Left ventricle myocardium inferior (tissue), 1 donor: ENCODE measurements around the gene ZC3H8. TPM values are rescaled to one million over a fixed set of nuclear protein-coding genes. Genes with fewer than 3 reads are reported as not detected.
"Not testable (repeated sequence)": the region's sequence is repeated elsewhere in the genome, so short reads cannot be mapped to it uniquely, and the experiment has no call there.

Experiments
- DNase-seq: peaks from one replicate; pipeline ENCODE4 v3.0.0-alpha.2; 2020
- H3K27ac ChIP-seq: fragments of 200-600 bp; replicated peaks from 2 replicates; pipeline ENCODE4 v1.8.0; 2021
- H3K27me3 ChIP-seq: fragments of 200-600 bp; 2 replicates; pipeline ENCODE4 v1.8.0; 2021; ENCODE audit warnings: low read depth
- H3K36me3 ChIP-seq: fragments of 200-600 bp; 2 replicates; pipeline ENCODE4 v1.8.0; 2021
- H3K4me1 ChIP-seq: fragments of 200-600 bp; 2 replicates; pipeline ENCODE4 v1.8.0; 2021
- H3K4me3 ChIP-seq: fragments of 200-600 bp; 2 replicates; pipeline ENCODE4 v1.8.0; 2021; ENCODE audit warnings: mild to moderate bottlenecking, moderate library complexity
- H3K9me3 ChIP-seq: fragments of 200-600 bp; replicated peaks from 2 replicates; pipeline ENCODE4 v1.8.0; 2021
- CTCF ChIP-seq: fragments of 200-600 bp; IDR thresholded peaks from 2 replicates; pipeline ENCODE4 v1.8.0; 2021; ENCODE audit warnings: antibody characterized with exemption, mild to moderate bottlenecking, borderline replicate concordance
- intact Hi-C: fragments of 100-400 bp; cut with micrococcal nuclease; formaldehyde crosslinking; loops from one replicate; pipeline ENCODE4 v1.11.0; 2022
- total RNA-seq: library from RNA; stranded (reverse); fragmentation: NEBNext Ultra II Directional; extraction: Animal tissue kit (Norgen Biotek cat#: 25700); gene quantifications from one replicate; pipeline ENCODE4 v1.2.1, GENCODE V29; 2021
- donor health status: DM: no; HTN: yes; CAD: no; lungs with severe emphysema.

Gene ZC3H8
- total RNA-seq, 1 donor from 2014 or later = 15.2 TPM

DNA sequence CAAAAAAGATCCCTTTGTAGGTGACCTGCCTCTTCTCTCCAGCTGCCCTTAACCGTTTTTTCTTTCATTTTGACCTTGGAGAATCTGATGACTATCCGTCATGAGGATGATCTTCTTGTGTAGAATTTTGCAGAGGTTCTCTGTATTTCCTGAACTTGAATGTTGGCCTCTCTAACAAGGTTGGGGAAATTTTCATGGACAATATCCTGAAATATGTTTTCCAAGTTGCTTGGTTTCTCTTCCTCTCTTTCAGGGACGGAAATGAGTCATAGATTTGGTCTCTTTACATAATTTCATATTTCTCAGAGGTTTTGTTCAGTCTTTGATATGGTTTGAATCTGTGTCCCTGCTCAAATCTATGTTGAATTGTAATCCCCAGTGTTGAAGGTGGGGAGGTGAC lies 34.0 kb downstream of the ZC3H8 start:
- TF ChIP-seq CTCF = no peak
- peaks cover 8% of the 10 kb centered on the region for H3K9me3 ChIP-seq
- H3K4me3 ChIP-seq = no peak overlapping the region
- H3K4me1 ChIP-seq = peaks cover 5% of the 10 kb centered on the region
- H3K27me3 ChIP-seq = no peaks in the 10 kb centered on the region
- intact Hi-C loops = no loop called here
- peaks cover 43% of the 10 kb centered on the region for H3K36me3 ChIP-seq
- no peak for DNase-seq
- no peak overlapping the region for H3K27ac ChIP-seq

- no peaks in the 10 kb centered on the region for H3K27me3 ChIP-seq
- intact Hi-C loops = no loop called here
- peaks cover 43% of the 10 kb centered on the region for H3K36me3 ChIP-seq
- H3K9me3 ChIP-seq = peaks cover 8% of the 10 kb centered on the region
- no peak overlapping the region for H3K27ac ChIP-seq
- no peak for DNase-seq
- H3K4me1 ChIP-seq = peaks cover 5% of the 10 kb centered on the region
- no peak overlapping the region for H3K4me3 ChIP-seq
- no peak for TF ChIP-seq CTCF
Measured at GRCh38 chr2:112220186-112220585, 34.7 kb downstream of the ZC3H8 start.

GRCh38 chr2:112217854-112218253 lies 37.0 kb downstream of the ZC3H8 start:
- no peak overlapping the region for H3K4me3 ChIP-seq
- H3K27me3 ChIP-seq = no peaks in the 10 kb centered on the region
- no peak overlapping the region for H3K27ac ChIP-seq
- intact Hi-C loops = no loop called here
- no peak for DNase-seq
- H3K4me1 ChIP-seq = peaks cover 5% of the 10 kb centered on the region
- H3K36me3 ChIP-seq = peaks cover 52% of the 10 kb centered on the region
- H3K9me3 ChIP-seq = peaks cover 8% of the 10 kb centered on the region
- TF ChIP-seq CTCF = no peak

GRCh38 chr2:112216167-112216566 lies 38.7 kb downstream of the ZC3H8 start:
- H3K9me3 ChIP-seq = peaks cover 8% of the 10 kb centered on the region
- no peak for DNase-seq
- H3K4me1 ChIP-seq = peaks cover 5% of the 10 kb centered on the region
- no peak overlapping the region for H3K4me3 ChIP-seq
- H3K36me3 ChIP-seq = peaks cover 49% of the 10 kb centered on the region
- intact Hi-C loops = no loop called here
- H3K27ac ChIP-seq = no peak overlapping the region
- no peaks in the 10 kb centered on the region for H3K27me3 ChIP-seq
- TF ChIP-seq CTCF = no peak

DNA sequence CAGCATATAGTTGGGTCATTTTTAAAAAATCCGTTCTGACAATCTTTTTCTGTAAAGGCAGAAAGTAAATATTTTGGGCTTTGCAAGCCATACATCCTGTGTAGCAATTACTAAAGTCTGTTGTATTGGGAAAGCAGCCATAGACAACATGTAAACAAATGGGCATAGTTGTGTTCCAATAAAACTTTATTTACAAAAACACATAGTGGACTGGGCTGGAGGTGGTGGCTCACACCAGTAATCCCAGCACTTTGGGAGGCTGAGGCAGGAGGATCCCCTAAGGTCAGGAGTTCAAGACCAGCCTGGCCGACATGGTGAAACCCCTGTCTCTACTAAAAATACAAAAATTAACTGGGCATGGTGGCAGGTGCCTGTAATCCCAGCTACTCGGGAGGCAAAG lies 46.9 kb downstream of the ZC3H8 start:
- H3K4me3 ChIP-seq, intact Hi-C loops, H3K4me1 ChIP-seq, H3K27ac ChIP-seq, DNase-seq, H3K27me3 ChIP-seq: not testable (repeated sequence)
- Histone ChIP-seq H3K36me3 (peaks cover 12% of the 10 kb centered on the region), H3K9me3 (peaks cover 26% of the 10 kb centered on the region)

GRCh38 chr2:112204411-112204810 lies 50.4 kb downstream of the ZC3H8 start:
- no peak for DNase-seq
- H3K27me3 ChIP-seq = no peaks in the 10 kb centered on the region
- no peak for TF ChIP-seq CTCF
- H3K9me3 ChIP-seq = peaks cover 29% of the 10 kb centered on the region
- intact Hi-C loops = no loop called here
- H3K4me1 ChIP-seq = no peaks in the 10 kb centered on the region
- no peak overlapping the region for H3K27ac ChIP-seq
- no peak overlapping the region for H3K4me3 ChIP-seq
- H3K36me3 ChIP-seq = no peaks in the 10 kb centered on the region
